GM12874 (cell line): ENCODE measurements around the gene CTRB2.

ENCODE experiments used
- TF ChIP-seq, protein P1 (sequence below): IDR thresholded peaks from 2 replicates; pipeline ENCODE4 v1.5.1; 2011; ENCODE audit warnings: low read depth, mild to moderate bottlenecking, control low read depth, low read length, moderate library complexity; ENCODE audit not compliant: insufficient read depth

CTRB2 gene

GRCh38 chr16:75208861-75209505 is 2.0 kb upstream of the CTRB2 start:
- TF ChIP-seq, protein P1, sequence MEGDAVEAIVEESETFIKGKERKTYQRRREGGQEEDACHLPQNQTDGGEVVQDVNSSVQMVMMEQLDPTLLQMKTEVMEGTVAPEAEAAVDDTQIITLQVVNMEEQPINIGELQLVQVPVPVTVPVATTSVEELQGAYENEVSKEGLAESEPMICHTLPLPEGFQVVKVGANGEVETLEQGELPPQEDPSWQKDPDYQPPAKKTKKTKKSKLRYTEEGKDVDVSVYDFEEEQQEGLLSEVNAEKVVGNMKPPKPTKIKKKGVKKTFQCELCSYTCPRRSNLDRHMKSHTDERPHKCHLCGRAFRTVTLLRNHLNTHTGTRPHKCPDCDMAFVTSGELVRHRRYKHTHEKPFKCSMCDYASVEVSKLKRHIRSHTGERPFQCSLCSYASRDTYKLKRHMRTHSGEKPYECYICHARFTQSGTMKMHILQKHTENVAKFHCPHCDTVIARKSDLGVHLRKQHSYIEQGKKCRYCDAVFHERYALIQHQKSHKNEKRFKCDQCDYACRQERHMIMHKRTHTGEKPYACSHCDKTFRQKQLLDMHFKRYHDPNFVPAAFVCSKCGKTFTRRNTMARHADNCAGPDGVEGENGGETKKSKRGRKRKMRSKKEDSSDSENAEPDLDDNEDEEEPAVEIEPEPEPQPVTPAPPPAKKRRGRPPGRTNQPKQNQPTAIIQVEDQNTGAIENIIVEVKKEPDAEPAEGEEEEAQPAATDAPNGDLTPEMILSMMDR: no peak

DNA sequence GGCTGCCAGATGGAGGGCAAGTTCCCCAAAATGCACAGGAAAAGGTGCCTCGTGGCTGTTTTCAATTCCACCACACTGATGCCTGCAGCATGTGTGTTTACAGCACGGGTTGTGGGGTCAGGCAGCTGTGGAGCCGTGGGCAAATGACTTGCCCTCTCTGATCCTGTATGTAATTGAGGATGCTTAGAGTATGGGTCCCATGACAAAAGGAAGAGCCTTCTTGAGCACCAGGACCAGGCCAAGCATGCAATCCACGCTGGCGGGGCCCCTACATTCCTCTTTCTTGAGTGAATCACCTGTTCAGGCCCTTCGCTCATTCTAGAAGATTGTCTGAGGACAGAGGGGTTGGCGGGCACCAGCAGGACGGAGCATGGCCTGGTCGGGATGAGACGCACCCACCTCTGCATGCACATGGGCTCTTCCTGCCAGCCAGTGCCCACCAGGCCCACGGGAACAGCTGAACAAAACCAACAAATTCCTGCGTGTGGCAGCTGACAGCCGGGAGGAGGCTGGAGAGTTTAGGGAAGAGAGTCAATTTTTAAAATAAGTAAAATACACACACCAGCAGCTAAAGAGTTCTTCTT is 1.4 kb upstream of the CTRB2 start:
- TF ChIP-seq, protein P1: no peak

DNA sequence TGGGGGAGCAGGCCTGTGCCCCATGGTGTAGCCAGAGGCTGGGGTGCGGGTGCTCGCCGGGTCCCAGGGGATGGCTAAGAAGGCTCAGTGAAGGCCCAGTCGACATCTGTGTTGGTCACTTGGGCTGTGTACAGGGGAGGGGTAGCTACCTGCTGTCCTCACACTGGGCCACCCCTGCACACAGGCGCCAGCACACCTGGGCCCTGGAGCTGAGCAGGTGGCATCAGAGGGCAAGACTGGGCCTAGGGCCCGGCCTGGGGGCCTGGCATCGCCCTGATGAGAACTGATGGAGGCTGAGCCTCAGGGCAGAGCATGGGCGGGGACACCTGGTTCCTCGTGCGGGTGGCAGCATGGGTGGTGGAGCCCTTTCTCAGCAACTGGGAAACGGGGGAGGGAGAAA is 870 bp upstream of the CTRB2 start:
- TF ChIP-seq, protein P1: no peak

DNA sequence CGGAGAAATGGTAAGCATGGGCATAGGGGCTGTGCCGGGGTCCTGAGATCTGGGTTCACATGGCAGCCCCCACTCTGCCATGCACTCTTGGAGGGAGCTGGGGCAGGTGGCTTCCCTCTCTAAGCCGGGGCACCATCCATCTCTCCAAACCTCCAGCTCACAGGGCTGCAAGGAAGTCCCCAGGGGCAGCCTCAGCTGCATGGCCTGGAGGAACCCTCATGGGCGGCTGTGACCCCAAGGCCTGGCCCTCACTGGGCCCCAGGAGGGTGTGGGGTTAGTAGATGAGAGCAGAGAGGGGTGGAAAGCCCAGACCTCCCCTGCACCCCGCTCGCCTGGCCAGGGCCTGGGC is 2.6 kb downstream of the CTRB2 start:
- TF ChIP-seq, protein P1: no peak

GRCh38 chr16:75203667-75204409 is 3.1 kb downstream of the CTRB2 start:
- TF ChIP-seq, protein P1: no peak

DNA sequence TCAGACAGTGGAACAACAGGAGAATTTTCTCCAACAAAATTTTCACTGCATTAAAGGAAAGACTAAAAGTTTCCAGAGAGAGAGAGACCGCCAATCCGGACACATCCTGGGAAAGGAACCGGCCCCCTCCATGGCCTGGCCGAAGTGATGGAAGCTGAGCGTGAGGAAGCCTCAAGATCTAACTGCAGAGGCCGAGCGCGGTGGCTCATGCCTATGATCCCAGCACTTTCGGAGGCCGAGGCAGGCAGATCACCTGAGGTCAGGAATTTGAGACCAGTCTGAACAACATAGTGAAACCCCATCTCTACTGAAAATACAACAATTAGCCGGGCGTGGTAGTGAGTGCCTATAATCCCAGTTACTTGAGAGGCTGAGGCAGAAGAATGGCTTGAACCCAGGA is 3.9 kb downstream of the CTRB2 start:
- TF ChIP-seq, protein P1: no peak

DNA sequence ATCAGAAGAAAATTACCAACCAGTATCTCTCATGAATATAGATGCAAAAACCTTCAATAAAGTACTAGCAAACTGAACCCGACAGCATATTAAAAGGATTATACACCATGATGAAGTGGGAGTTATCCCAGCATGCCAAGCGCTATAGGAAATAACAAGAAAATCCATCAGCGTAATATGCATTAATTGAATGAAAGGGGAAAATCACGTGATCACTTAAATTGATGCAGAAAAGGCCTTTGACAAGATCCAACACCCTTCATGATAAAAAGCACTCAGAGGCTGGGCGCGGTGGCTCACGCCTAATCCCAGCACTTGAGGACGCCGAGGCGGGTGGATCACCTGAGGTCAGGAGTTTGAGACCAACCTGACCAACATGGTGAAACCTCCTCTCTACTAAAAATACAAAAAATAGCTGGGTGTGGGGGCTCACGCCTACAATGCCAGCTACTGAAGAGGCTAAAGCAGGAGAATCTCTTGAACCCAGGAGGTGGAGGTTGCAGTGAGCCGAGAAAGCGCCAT is 4.8 kb downstream of the CTRB2 start:
- TF ChIP-seq, protein P1: no peak
